GM10248 (cell line): Measurements from ENCODE around the gene C2CD4C.

ENCODE experiments used
- CTCF ChIA-PET: fragments of 300-600 bp; sonication (Branson Sonifier 250); formaldehyde crosslinking; extraction: SDS; loops from one replicate; lab custom pipeline; 2021; ENCODE audit warnings: antibody characterized with exemption; lab: Yijun Ruan, JAX
- POLR2A ChIA-PET: fragments of 350-650 bp; sonication (Branson Sonifier 250); formaldehyde crosslinking; extraction: SDS; loops from one replicate; lab custom pipeline; 2020; ENCODE audit warnings: antibody characterized with exemption; lab: Yijun Ruan, JAX
- DNase-seq: peaks from one replicate; pipeline ENCODE4 v3.0.0; 2012; ENCODE audit errors: extremely low spot score
- CTCF ChIP-seq: IDR thresholded peaks from 2 replicates; pipeline ENCODE4 v1.5.1; 2012; ENCODE audit warnings: mild to moderate bottlenecking, low read depth; ENCODE audit errors: extremely low read depth, missing control alignments, control extremely low read depth

C2CD4C gene

GRCh38 chr19:367963-368629 lies 40.9 kb downstream of the C2CD4C start:
- no peak for TF ChIP-seq CTCF
- DNase-seq: no peak
- CTCF ChIA-PET: no interaction called here
- POLR2A ChIA-PET: no interaction called here

GRCh38 chr19:367561-367960 lies 41.4 kb downstream of the C2CD4C start:
- ChIA-PET POLR2A (no interaction called here), CTCF (no interaction called here)
- no peak for DNase-seq
- TF ChIP-seq CTCF: no peak

GRCh38 chr19:366951-367350 lies 42.0 kb downstream of the C2CD4C start:
- POLR2A ChIA-PET: no interaction called here
- DNase-seq: no peak
- TF ChIP-seq CTCF: no peak
- CTCF ChIA-PET: no interaction called here

- CTCF ChIA-PET: no interaction called here
- no peak for DNase-seq
- POLR2A ChIA-PET: no interaction called here
- TF ChIP-seq CTCF: no peak
These were observed 42.7 kb downstream of the C2CD4C start for GRCh38 chr19:366205-366783.

- no peak for DNase-seq
- POLR2A ChIA-PET: no interaction called here
- no peak for TF ChIP-seq CTCF
- CTCF ChIA-PET: no interaction called here
These were observed 44.3 kb downstream of the C2CD4C start for GRCh38 chr19:364496-365287.

- ChIA-PET CTCF (no interaction called here), POLR2A (no interaction called here)
- TF ChIP-seq CTCF: no peak
- no peak for DNase-seq
These were observed 46.3 kb downstream of the C2CD4C start for GRCh38 chr19:362683-363082.
